HTERT RPE-1 (cell line): ENCODE data around the gene BAHD1.
"Not testable (repeated sequence)": the region's sequence is repeated elsewhere in the genome, so short reads cannot be mapped to it uniquely, and the experiment has no call there.

Experiments
- in situ Hi-C: fragments of 300-500 bp; cut with MboI; formaldehyde crosslinking; loops from 4 replicates; pipeline ENCODE4 v1.14.3; 2020; ENCODE audit warnings: low sequenced_read_pairs

Gene BAHD1

GRCh38 chr15:40443255-40443654 is 2.5 kb downstream of the BAHD1 start:
- in situ Hi-C loops, result no loop called here

- in situ Hi-C loops, result no loop called here
Measured at GRCh38 chr15:40443846-40444245, 3.1 kb downstream of the BAHD1 start.

GRCh38 chr15:40444736-40445135 is 4.0 kb downstream of the BAHD1 start:
- in situ Hi-C loops, result no loop called here

- in situ Hi-C loops, result no loop called here
Measured at GRCh38 chr15:40445421-40445922, 4.7 kb downstream of the BAHD1 start.

GRCh38 chr15:40446144-40446543 is 5.4 kb downstream of the BAHD1 start:
- in situ Hi-C loops, result no loop called here

GRCh38 chr15:40448354-40448753 is 7.6 kb downstream of the BAHD1 start:
- in situ Hi-C loops, result no loop called here

GRCh38 chr15:40449275-40449674 is 8.5 kb downstream of the BAHD1 start:
- in situ Hi-C loops, result no loop called here

- in situ Hi-C loops, result no loop called here
Measured at GRCh38 chr15:40450047-40450446, 9.3 kb downstream of the BAHD1 start.

- in situ Hi-C loops, result no loop called here
Measured at GRCh38 chr15:40451527-40452158, 10.9 kb downstream of the BAHD1 start.

GRCh38 chr15:40452296-40453090 is 11.7 kb downstream of the BAHD1 start:
- in situ Hi-C loops, result no loop called here

- in situ Hi-C loops, result not testable (repeated sequence)
Measured at GRCh38 chr15:40453941-40454340, 13.2 kb downstream of the BAHD1 start.

- in situ Hi-C loops, result no loop called here
Measured at GRCh38 chr15:40454904-40455391, 14.2 kb downstream of the BAHD1 start.

- in situ Hi-C loops, result no loop called here
Measured at GRCh38 chr15:40456299-40456712, 15.6 kb downstream of the BAHD1 start.

- in situ Hi-C loops, result no loop called here
Measured at GRCh38 chr15:40456738-40457137, 16.0 kb downstream of the BAHD1 start.

- in situ Hi-C loops, result no loop called here
Measured at GRCh38 chr15:40458495-40459371, 18.0 kb downstream of the BAHD1 start.

GRCh38 chr15:40459391-40460015 is 18.8 kb downstream of the BAHD1 start:
- in situ Hi-C loops, result no loop called here

GRCh38 chr15:40460404-40460803 is 19.7 kb downstream of the BAHD1 start:
- in situ Hi-C loops, result no loop called here

- in situ Hi-C loops, result no loop called here
Measured at GRCh38 chr15:40461958-40462357, 21.2 kb downstream of the BAHD1 start.

GRCh38 chr15:40463279-40463678 is 22.5 kb downstream of the BAHD1 start:
- in situ Hi-C loops, result no loop called here

- in situ Hi-C loops, result no loop called here
Measured at GRCh38 chr15:40463886-40464545, 23.3 kb downstream of the BAHD1 start.
